Smooth muscle cell (in vitro differentiated cells): ENCODE data around the gene POLK. TPM values are rescaled to one million over a fixed set of nuclear protein-coding genes. Genes with fewer than 3 reads are reported as not detected.
"Not testable (repeated sequence)": the region's sequence is repeated elsewhere in the genome, so short reads cannot be mapped to it uniquely, and the experiment has no call there.

ENCODE experiments used
- DNase-seq: peaks from one replicate; lab custom pipeline; 2025; ENCODE audit not compliant: unreplicated experiment; lab: John Stamatoyannopoulos, UW
- H2AFZ ChIP-seq: fragments of 200-600 bp; sonication (generic); 2 replicates; pipeline ENCODE4 v1.6.0; 2016; ENCODE audit warnings: antibody characterized with exemption, low read depth, mild to moderate bottlenecking
- H3F3A ChIP-seq: fragments of 200-600 bp; sonication (generic); 2 replicates; pipeline ENCODE4 v1.6.0; 2017; ENCODE audit warnings: antibody characterized with exemption, low read depth
- H3K27ac ChIP-seq: fragments of 200-600 bp; sonication (generic); 2 replicates; pipeline ENCODE4 v1.5.1; 2016; ENCODE audit warnings: low read depth, mild to moderate bottlenecking
- H3K27me3 ChIP-seq: fragments of 200-600 bp; sonication (generic); 2 replicates; pipeline ENCODE4 v1.6.1; 2016; ENCODE audit warnings: low read depth, mild to moderate bottlenecking
- H3K36me3 ChIP-seq: fragments of 200-600 bp; sonication (generic); 2 replicates; pipeline ENCODE4 v1.5.1; 2016; ENCODE audit warnings: low read depth
- H3K4me1 ChIP-seq: fragments of 200-600 bp; sonication (generic); 2 replicates; pipeline ENCODE4 v1.5.1; 2016; ENCODE audit warnings: low read depth
- H3K4me2 ChIP-seq: fragments of 200-600 bp; sonication (generic); 2 replicates; pipeline ENCODE4 v1.6.0; 2016; ENCODE audit warnings: mild to moderate bottlenecking
- H3K4me3 ChIP-seq: fragments of 200-600 bp; sonication (generic); 2 replicates; pipeline ENCODE4 v1.5.1; 2016; ENCODE audit warnings: mild to moderate bottlenecking
- H3K79me2 ChIP-seq: fragments of 200-600 bp; sonication (generic); 2 replicates; pipeline ENCODE4 v1.6.0; 2016; ENCODE audit warnings: low read depth, mild to moderate bottlenecking
- H3K9ac ChIP-seq: fragments of 200-600 bp; sonication (generic); 2 replicates; pipeline ENCODE4 v1.6.0; 2016; ENCODE audit warnings: low read depth
- H3K9me3 ChIP-seq: fragments of 200-600 bp; sonication (generic); replicated peaks from 2 replicates; pipeline ENCODE4 v1.5.1; 2016; ENCODE audit warnings: low read depth
- H4K20me1 ChIP-seq: fragments of 200-600 bp; sonication (generic); 2 replicates; pipeline ENCODE4 v1.6.0; 2016; ENCODE audit warnings: low read depth
- WGBS: methylation state at CpG from one replicate; pipeline ENCODE4 v1.1.7; 2016; ENCODE audit warnings: low lambda C conversion rate; 5-methylcytosine and 5-hydroxymethylcytosine counted together
- polyA plus RNA-seq: library from polyadenylated mRNA; unstranded; fragments of >200 nt; fragmentation: Nextera tagmentation; extraction: Ambion mirVana; gene quantifications from 2 replicates; pipeline ENCODE4 v1.2.1, GENCODE V29; 2016
- total RNA-seq: library from RNA; depleted of rRNA; stranded (reverse); fragments of >200 nt; gene quantifications from 2 replicates; pipeline ENCODE4 v1.2.3, GENCODE V29; 2014
- TF ChIP-seq, protein P1 (sequence below): fragments of 200-600 bp; sonication (generic); IDR thresholded peaks from 2 replicates; pipeline ENCODE4 v1.5.1; 2017; ENCODE audit warnings: borderline replicate concordance, mild to moderate bottlenecking, antibody characterized with exemption; ENCODE audit not compliant: insufficient read depth, poor library complexity, severe bottlenecking

The POLK gene
- total and polyA plus RNA-seq, 2 experiments from 2014 or later = 12.8 to 36.5 TPM

DNA sequence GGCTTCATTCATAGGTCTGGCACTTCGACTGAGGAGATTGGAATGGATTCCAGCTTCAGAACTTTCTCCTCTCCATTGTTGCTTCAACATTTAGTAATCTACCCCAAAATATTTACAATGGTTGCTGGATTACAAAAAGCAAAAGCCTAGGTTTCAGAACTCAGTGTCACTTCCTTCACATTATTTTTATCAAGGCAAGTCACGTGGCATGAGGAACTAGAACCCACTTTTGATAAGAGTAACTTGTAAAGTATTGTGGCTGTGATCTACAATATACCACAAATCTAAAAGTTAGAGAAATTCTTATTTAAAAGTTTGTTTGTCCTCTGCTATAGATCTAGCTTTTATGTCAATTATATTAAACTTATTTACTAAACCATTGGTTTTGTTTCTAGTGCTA lies 59.9 kb downstream of the POLK start:
- WGBS = 92% methylated on average over 2 of the region's 2 CpGs
- Histone ChIP-seq H3K36me3 (peaks cover 4% of the 10 kb centered on the region), H3K27ac (no peak overlapping the region), H3K79me2 (peaks cover 16% of the 10 kb centered on the region), H3K4me2 (no peak overlapping the region), H3K4me1 (peaks cover 14% of the 10 kb centered on the region), H3K9ac (no peak overlapping the region), H4K20me1 (peaks cover 20% of the 10 kb centered on the region), H3K27me3 (no peaks in the 10 kb centered on the region), H3F3A (peaks cover 8% of the 10 kb centered on the region), H3K9me3 (no peaks in the 10 kb centered on the region), H3K4me3 (no peak overlapping the region), H2AFZ (no peak overlapping the region)
- DNase-seq = no peak
- TF ChIP-seq, protein P1, sequence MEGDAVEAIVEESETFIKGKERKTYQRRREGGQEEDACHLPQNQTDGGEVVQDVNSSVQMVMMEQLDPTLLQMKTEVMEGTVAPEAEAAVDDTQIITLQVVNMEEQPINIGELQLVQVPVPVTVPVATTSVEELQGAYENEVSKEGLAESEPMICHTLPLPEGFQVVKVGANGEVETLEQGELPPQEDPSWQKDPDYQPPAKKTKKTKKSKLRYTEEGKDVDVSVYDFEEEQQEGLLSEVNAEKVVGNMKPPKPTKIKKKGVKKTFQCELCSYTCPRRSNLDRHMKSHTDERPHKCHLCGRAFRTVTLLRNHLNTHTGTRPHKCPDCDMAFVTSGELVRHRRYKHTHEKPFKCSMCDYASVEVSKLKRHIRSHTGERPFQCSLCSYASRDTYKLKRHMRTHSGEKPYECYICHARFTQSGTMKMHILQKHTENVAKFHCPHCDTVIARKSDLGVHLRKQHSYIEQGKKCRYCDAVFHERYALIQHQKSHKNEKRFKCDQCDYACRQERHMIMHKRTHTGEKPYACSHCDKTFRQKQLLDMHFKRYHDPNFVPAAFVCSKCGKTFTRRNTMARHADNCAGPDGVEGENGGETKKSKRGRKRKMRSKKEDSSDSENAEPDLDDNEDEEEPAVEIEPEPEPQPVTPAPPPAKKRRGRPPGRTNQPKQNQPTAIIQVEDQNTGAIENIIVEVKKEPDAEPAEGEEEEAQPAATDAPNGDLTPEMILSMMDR = no peak

GRCh38 chr5:75574791-75575190 lies 63.1 kb downstream of the POLK start:
- Histone ChIP-seq H3K4me2 (no peak overlapping the region), H4K20me1 (no peaks in the 10 kb centered on the region), H3K9me3 (no peaks in the 10 kb centered on the region), H3F3A (no peaks in the 10 kb centered on the region), H3K27me3 (no peaks in the 10 kb centered on the region), H3K4me1 (no peaks in the 10 kb centered on the region), H3K27ac (no peak overlapping the region), H3K79me2 (peaks cover 3% of the 10 kb centered on the region), H3K4me3 (no peak overlapping the region), H2AFZ (no peak overlapping the region), H3K36me3 (peaks cover 9% of the 10 kb centered on the region), H3K9ac (no peak overlapping the region)
- TF ChIP-seq, protein P1 = no peak
- DNase-seq = no peak
- 88% methylated on average over 3 of the region's 3 CpGs for WGBS

DNA sequence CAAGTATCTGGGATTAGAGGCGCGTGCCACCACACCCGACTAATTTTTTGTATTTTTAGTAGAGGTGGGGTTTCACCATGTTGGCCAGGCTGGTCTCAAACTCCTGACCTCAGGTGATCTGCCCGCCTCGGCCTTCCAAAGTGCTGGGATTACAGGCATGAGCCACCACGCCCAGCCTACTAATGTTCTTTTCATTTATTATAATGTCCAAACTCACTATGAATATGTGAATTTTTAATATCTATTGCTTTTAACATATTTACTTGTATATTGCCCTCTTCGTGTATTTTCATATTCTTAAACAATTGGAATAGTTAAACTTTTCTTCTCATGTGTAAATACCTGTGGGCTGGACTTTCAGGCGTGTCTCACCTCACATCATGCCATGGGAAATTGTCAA lies 66.6 kb downstream of the POLK start:
- H3K4me2 ChIP-seq, DNase-seq, H2AFZ ChIP-seq, H3F3A ChIP-seq, H3K79me2 ChIP-seq, H3K27me3 ChIP-seq, H3K27ac ChIP-seq, H3K9me3 ChIP-seq, H4K20me1 ChIP-seq, H3K9ac ChIP-seq, H3K4me3 ChIP-seq, H3K4me1 ChIP-seq: not testable (repeated sequence)
- peaks cover 13% of the 10 kb centered on the region for H3K36me3 ChIP-seq
- 97% methylated on average over 8 of the region's 8 CpGs for WGBS

GRCh38 chr5:75584641-75585040 lies 73.0 kb downstream of the POLK start:
- H3F3A ChIP-seq = no peaks in the 10 kb centered on the region
- no peaks in the 10 kb centered on the region for H3K9me3 ChIP-seq
- H3K9ac ChIP-seq = no peak overlapping the region
- no peak overlapping the region for H3K4me3 ChIP-seq
- peaks cover 4% of the 10 kb centered on the region for H3K36me3 ChIP-seq
- H3K27ac ChIP-seq = no peak overlapping the region
- H4K20me1 ChIP-seq = no peaks in the 10 kb centered on the region
- DNase-seq = no peak
- TF ChIP-seq, protein P1 = peak; percentile 5
- no peaks in the 10 kb centered on the region for H3K79me2 ChIP-seq
- H3K4me2 ChIP-seq = no peak overlapping the region
- 96% methylated on average over 2 of the region's 2 CpGs for WGBS
- H2AFZ ChIP-seq = no peak overlapping the region
- H3K4me1 ChIP-seq = peaks cover 11% of the 10 kb centered on the region
- no peaks in the 10 kb centered on the region for H3K27me3 ChIP-seq
